ENCODE measurements around the gene RIMKLA.

The RIMKLA gene

GRCh38 chr1:42370876-42371549 is 9.6 kb upstream of the RIMKLA start:
- no peak for DNase-seq (ENCODE audit: low read depth in 2 of 2, low spot score in 1 of 2)

GRCh38 chr1:42372796-42373195 is 7.8 kb upstream of the RIMKLA start:
- no peak for DNase-seq (ENCODE audit: low read depth in 2 of 2, low spot score in 1 of 2)

GRCh38 chr1:42379794-42380585 is 602 bp upstream of the RIMKLA start:
- DNase-seq (ENCODE audit: low read depth in 2 of 2, low spot score in 1 of 2), result no peak

GRCh38 chr1:42381280-42381673 is 685 bp downstream of the RIMKLA start:
- DNase-seq (ENCODE audit: low read depth in 2 of 2, low spot score in 1 of 2), result no peak

- DNase-seq (ENCODE audit: low read depth in 2 of 2, low spot score in 1 of 2), result no peak
Measured at GRCh38 chr1:42385283-42385682, 4.7 kb downstream of the RIMKLA start.

GRCh38 chr1:42386051-42386450 is 5.5 kb downstream of the RIMKLA start:
- DNase-seq (ENCODE audit: low read depth in 2 of 2, low spot score in 1 of 2), result no peak

GRCh38 chr1:42392255-42392654 is 11.7 kb downstream of the RIMKLA start:
- DNase-seq (ENCODE audit: low read depth in 2 of 2, low spot score in 1 of 2), result no peak

GRCh38 chr1:42392967-42393848 is 12.6 kb downstream of the RIMKLA start:
- no peak for DNase-seq (ENCODE audit: low read depth in 2 of 2, low spot score in 1 of 2)

GRCh38 chr1:42399315-42400100 is 18.9 kb downstream of the RIMKLA start:
- no peak for DNase-seq (ENCODE audit: low read depth in 2 of 2, low spot score in 1 of 2)

- DNase-seq (ENCODE audit: low read depth in 2 of 2, low spot score in 1 of 2), result no peak
Measured at GRCh38 chr1:42403880-42404400, 23.3 kb downstream of the RIMKLA start.

GRCh38 chr1:42414551-42415496 is 34.2 kb downstream of the RIMKLA start:
- DNase-seq (ENCODE audit: low read depth in 2 of 2, low spot score in 1 of 2), result no peak

- no peak for DNase-seq (ENCODE audit: low read depth in 2 of 2, low spot score in 1 of 2)
Measured at GRCh38 chr1:42417166-42417565, 36.6 kb downstream of the RIMKLA start.

GRCh38 chr1:42418516-42418915 is 37.9 kb downstream of the RIMKLA start:
- no peak for DNase-seq (ENCODE audit: low read depth in 2 of 2, low spot score in 1 of 2)

- no peak for DNase-seq (ENCODE audit: low read depth in 2 of 2, low spot score in 1 of 2)
Measured at GRCh38 chr1:42419126-42419821, 38.7 kb downstream of the RIMKLA start.

- DNase-seq (ENCODE audit: low read depth in 2 of 2, low spot score in 1 of 2), result no peak
Measured at GRCh38 chr1:42420121-42420520, 39.5 kb downstream of the RIMKLA start.

GRCh38 chr1:42420911-42421585 is 40.5 kb downstream of the RIMKLA start:
- no peak for DNase-seq (ENCODE audit: low read depth in 2 of 2, low spot score in 1 of 2)

GRCh38 chr1:42422737-42423136 is 42.1 kb downstream of the RIMKLA start:
- DNase-seq (ENCODE audit: low read depth in 2 of 2, low spot score in 1 of 2), result no peak

GRCh38 chr1:42423681-42424080 is 43.1 kb downstream of the RIMKLA start:
- no peak for DNase-seq (ENCODE audit: low read depth in 2 of 2, low spot score in 1 of 2)
